ENCODE measurements around the gene NNMT.

Gene NNMT

DNA sequence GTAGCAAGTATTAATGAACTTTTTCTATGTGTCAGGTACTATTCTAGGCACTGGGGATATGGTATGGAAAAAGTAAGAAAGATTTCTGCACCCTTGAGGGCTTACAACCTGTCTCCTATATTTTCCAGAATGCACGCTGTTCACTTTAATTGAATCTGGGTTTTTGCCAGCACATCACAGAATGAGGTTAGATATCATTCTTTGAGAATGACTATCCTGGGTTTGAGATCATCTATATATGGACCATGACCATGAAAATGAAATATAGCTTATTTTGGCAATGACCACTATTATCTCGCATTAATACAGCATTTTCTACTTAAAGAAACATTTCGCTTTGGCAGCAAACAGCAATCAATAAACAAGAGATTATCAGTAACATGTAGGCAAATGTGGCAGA lies 57.2 kb downstream of the NNMT start:
- DNase-seq, result no peak

DNA sequence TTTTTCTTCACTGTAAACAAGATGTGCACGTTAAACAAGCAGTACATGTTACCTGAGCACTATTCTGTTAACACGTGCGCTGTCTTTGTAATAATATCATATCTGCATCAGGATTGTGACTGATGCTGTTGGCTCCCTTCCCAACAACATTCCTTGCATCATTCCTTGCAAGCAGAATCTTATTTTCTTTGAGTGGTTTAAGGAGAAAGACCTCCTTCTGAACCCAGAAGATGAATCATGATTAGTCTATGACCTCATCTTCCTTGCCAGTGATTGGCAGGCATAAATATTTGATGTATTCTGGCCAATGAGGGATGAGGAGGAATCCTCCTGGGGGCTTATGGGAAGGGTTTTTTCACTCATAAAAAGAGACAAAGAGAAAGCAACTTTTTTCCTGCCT lies 57.9 kb downstream of the NNMT start:
- DNase-seq, result no peak

DNA sequence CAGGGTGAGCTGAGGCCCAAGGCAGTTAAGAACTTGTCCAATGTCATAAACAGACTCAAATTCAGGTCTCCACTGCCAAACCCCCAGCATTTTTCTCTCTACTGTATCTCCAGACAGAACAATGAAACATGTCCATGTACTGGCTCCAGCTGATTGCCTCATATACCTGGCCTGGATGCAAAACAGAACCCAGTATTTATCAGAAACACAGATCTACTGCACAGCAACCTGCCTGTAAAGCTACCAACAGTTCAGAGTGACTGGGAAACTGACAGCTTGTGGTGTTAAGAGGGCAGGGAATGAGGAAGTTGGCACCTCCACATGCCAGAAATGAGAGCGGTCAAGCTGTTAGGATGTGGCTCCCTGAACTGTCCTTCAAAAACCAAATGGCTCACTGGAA lies 62.5 kb downstream of the NNMT start:
- DNase-seq, result no peak

DNA sequence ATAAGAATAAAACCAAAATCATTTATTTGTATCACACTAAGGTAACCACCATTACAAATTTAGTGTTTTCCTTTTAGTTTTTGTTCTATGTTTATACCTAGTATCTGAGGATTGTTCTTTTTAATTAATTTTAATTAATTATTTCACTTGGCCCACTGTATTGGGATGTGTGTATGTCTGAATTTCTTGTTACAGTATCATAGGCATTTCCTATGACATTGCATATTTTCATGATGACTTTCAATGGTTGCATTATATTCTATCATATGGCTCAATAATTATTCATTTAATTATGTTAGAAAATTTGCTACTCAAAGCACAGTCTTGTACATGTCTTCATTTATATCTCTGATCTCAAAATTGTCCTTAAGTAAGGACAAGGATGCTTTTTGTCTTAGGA lies 63.1 kb downstream of the NNMT start:
- no peak for DNase-seq

DNA sequence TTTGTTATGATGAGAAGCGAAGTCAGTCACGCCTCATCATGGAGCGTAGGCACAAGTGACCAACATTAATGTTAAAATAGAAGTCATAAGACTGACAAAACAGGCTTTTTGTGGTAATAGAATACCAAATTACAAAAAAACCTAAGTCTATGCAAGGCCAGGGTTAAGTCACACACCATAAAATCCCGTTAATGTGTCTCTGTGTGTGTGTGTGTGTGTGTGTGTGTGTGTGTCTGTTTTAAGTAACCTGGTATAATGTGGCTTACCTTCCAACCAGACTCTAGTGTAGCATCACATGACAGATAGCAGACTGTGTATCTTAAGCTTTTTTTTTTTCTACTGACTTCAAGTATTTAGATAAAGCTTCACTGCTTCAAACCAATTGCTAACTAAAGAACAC lies 66.1 kb downstream of the NNMT start:
- no peak for DNase-seq

DNA sequence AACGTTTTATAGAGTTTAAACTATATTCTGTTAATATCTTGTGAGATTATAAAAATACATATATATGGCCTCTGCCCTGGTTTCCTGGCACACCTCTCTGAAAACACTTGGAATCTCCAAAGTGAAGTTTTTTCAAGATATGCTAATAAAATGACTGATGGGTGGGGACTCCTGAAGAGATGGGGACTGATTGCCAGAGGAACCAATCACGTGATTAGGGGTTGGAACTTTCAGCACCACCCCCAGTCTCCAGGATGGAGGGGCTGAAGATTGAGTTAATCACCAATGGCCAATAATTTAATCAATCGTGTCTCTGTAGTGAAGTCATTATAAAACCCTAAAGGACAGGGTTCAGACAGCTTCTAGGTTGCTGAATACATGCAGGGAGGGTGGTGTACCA lies 66.8 kb downstream of the NNMT start:
- no peak for DNase-seq
